GM12878 (cell line): ENCODE measurements around the gene ITGB3BP. TPM values are rescaled to one million over a fixed set of nuclear protein-coding genes. Genes with fewer than 3 reads are reported as not detected.
A peak's percentile ranks its signal among the peaks of the same experiment; 100 is the strongest.

Source experiments
- ATAC-seq: fragments of 200-7000 bp; cut with Tn5 transposase; 3 replicates; pipeline ENCODE4 v1.9.1; 2020; ENCODE audit warnings: mild to moderate bottlenecking, moderate library complexity
- BruUV-seq: library from RNA; stranded (reverse); fragments of 400-500 nt; replicated peaks from 2 replicates; lab custom pipeline; 2021; lab: Mats Ljungman, UMichigan
- CTCF ChIA-PET: fragments of 300-600 bp; sonication (Branson Sonifier 250); formaldehyde crosslinking; extraction: SDS; loops from one replicate; lab custom pipeline; 2021; ENCODE audit warnings: inconsistent platforms; lab: Yijun Ruan, JAX
- POLR2A ChIA-PET: fragments of 350-600 bp; formaldehyde crosslinking; extraction: SDS; loops from one replicate; lab custom pipeline; 2021; ENCODE audit warnings: inconsistent platforms; lab: Charles Lee
- RAD21 ChIA-PET: fragments of 300-600 bp; sonication (Branson Sonifier 250); formaldehyde crosslinking; loops from one replicate; lab custom pipeline; 2023; ENCODE audit warnings: antibody characterized with exemption; ENCODE audit not compliant: unreplicated experiment; lab: Charles Lee
- SMC1A ChIA-PET: fragments of 300-600 bp; sonication (Branson Sonifier 250); formaldehyde crosslinking; loops from one replicate; lab custom pipeline; 2023; ENCODE audit not compliant: unreplicated experiment, uncharacterized antibody; lab: Charles Lee
- DNase-seq: peaks from one replicate; pipeline ENCODE4 v3.0.0-alpha.2; 2011; ENCODE audit warnings: low read depth, low spot score
- FAIRE-seq: peaks from 3 replicates; lab custom pipeline; 2011; peaks lifted over from hg19 to GRCh38; lab: Jason Lieb, UNC
- H2AFZ ChIP-seq: 2 replicates; pipeline ENCODE4 v1.6.0; 2011; ENCODE audit warnings: low read depth, low read length, control low read depth; ENCODE audit not compliant: control insufficient read depth
- H3K27ac ChIP-seq: 2 replicates; pipeline ENCODE4 v1.5.1; 2011; ENCODE audit warnings: control low read depth; ENCODE audit not compliant: control insufficient read depth, insufficient read depth
- H3K27me3 ChIP-seq, 2 experiments: replicated peaks in 1 of 2; 2 replicates each; pipeline versions ENCODE4 v1.6.0 to v1.6.1; 2011; ENCODE audit warnings: low read length in 1 of 2; ENCODE audit not compliant: control insufficient read depth in 2 of 2, insufficient read depth in 2 of 2
- H3K36me3 ChIP-seq, 2 experiments: 2 replicates each; pipeline ENCODE4 v1.5.1; 2011; ENCODE audit warnings: low read length in 1 of 2; ENCODE audit not compliant: control insufficient read depth in 2 of 2, insufficient read depth in 2 of 2
- H3K4me1 ChIP-seq: 2 replicates; pipeline ENCODE4 v1.6.1; 2011; ENCODE audit warnings: mild to moderate bottlenecking, low read length, moderate library complexity, mixed read lengths; ENCODE audit not compliant: control insufficient read depth, insufficient read depth
- H3K4me2 ChIP-seq: 2 replicates; pipeline ENCODE4 v1.6.0; 2011; ENCODE audit warnings: control low read depth; ENCODE audit not compliant: control insufficient read depth, insufficient read depth
- H3K4me3 ChIP-seq: fragments of 200-600 bp; sonication (generic); 2 replicates; pipeline ENCODE4 v1.5.1; 2016
- H3K79me2 ChIP-seq: 2 replicates; pipeline ENCODE4 v1.6.0; 2011; ENCODE audit warnings: low read length; ENCODE audit not compliant: control insufficient read depth, insufficient read depth
- H3K9ac ChIP-seq: 2 replicates; pipeline ENCODE4 v1.8.0; 2011; ENCODE audit warnings: low read length, control low read depth, mixed read lengths; ENCODE audit not compliant: control insufficient read depth, insufficient read depth
- H3K9me3 ChIP-seq: replicated peaks from 3 replicates; pipeline ENCODE4 v1.5.1; 2011; ENCODE audit warnings: mild to moderate bottlenecking, low read length; ENCODE audit not compliant: control insufficient read depth, insufficient read depth
- H4K20me1 ChIP-seq: 2 replicates; pipeline ENCODE4 v1.6.0; 2011; ENCODE audit not compliant: control insufficient read depth, insufficient read depth
- MYB ChIP-seq: fragments of 150-350 bp; IDR thresholded peaks from 2 replicates; pipeline ENCODE4 v1.6.1; 2014; ENCODE audit warnings: mild to moderate bottlenecking, low read depth, low read length, borderline replicate concordance
- NFYA ChIP-seq: IDR thresholded peaks from 2 replicates; pipeline ENCODE4 v1.6.1; 2011; ENCODE audit warnings: low read depth, mild to moderate bottlenecking, low read length, improper control_type of control experiment, borderline replicate concordance
- NFYB ChIP-seq: IDR thresholded peaks from 2 replicates; pipeline ENCODE4 v1.6.1; 2011; ENCODE audit warnings: low read depth, mild to moderate bottlenecking, low read length, improper control_type of control experiment, moderate library complexity; ENCODE audit not compliant: insufficient read depth
- PAX8 ChIP-seq: fragments of 450-650 bp; IDR thresholded peaks from 2 replicates; pipeline ENCODE4 v1.6.1; 2017; ENCODE audit warnings: mild to moderate bottlenecking, moderate library complexity
- RAD21 ChIP-seq: IDR thresholded peaks from 2 replicates; pipeline ENCODE4 v1.6.1; 2011; ENCODE audit warnings: mild to moderate bottlenecking, low read depth, low read length, moderate library complexity; ENCODE audit not compliant: insufficient read depth
- SMAD5 ChIP-seq: IDR thresholded peaks from 2 replicates; pipeline ENCODE4 v1.6.1; 2016; ENCODE audit warnings: antibody characterized with exemption, low read depth
- ZNF24 ChIP-seq: fragments of 450-650 bp; IDR thresholded peaks from 2 replicates; pipeline ENCODE4 v1.6.1; 2017; ENCODE audit warnings: antibody characterized with exemption, mild to moderate bottlenecking
- WGBS: methylation state at CpG from one replicate; pipeline ENCODE4 v1.1.6; 2016; ENCODE audit warnings: low lambda C conversion rate; ENCODE audit not compliant: insufficient replicate concordance, insufficient coverage; ENCODE audit errors: missing lambda C conversion rate; 5-methylcytosine and 5-hydroxymethylcytosine counted together
- in situ Hi-C: fragments of 300-500 bp; cut with MboI; formaldehyde crosslinking; loops from 9 replicates; pipeline ENCODE4 v1.14.3; 2018; ENCODE audit warnings: mixed read lengths
- intact Hi-C: fragments of 100-400 bp; cut with micrococcal nuclease; formaldehyde crosslinking; loops from one replicate; pipeline ENCODE4 v1.14.2; 2022; ENCODE audit not compliant: unreplicated experiment
- polyA plus RNA-seq, 11 experiments: library from polyadenylated mRNA; depleted of rRNA in 4 of 11; unstranded in 6 of 11; stranded (reverse) in 5 of 11; fragments of >200 nt; fragmentation: Nextera tagmentation in 4 of 11; fragmentation: Illumina TruSeq in 1 of 11; extraction: Ambion mirVana in 4 of 11; extraction: Trizol in 1 of 11; gene quantifications; 1 replicate in 1 of 11; 2 replicates in 10 of 11; pipeline versions ENCODE4 v1.2.1 to v1.2.3, GENCODE V29; 2011 to 2016; ENCODE audit warnings: inconsistent platforms in 2 of 11, missing spikeins in 2 of 11, low read depth in 1 of 11
- total RNA-seq, 4 experiments: library from RNA; depleted of rRNA in 3 of 4; stranded (reverse); fragments of >200 nt in 3 of 4; fragmentation: Illumina TruSeq in 1 of 4; extraction: Trizol in 1 of 4; gene quantifications; 2 replicates each; pipeline versions ENCODE4 v1.2.1 to v1.2.3, GENCODE V29; 2013 to 2021
- TF ChIP-seq, protein P1 (sequence below), 3 experiments: IDR thresholded peaks in 2 of 3; conservative IDR thresholded peaks in 1 of 3; 2 replicates each; pipeline ENCODE4 v1.5.1; 2011; ENCODE audit warnings: low read depth in 3 of 3, low read length in 3 of 3, mild to moderate bottlenecking in 3 of 3, control low read depth in 2 of 3, moderate library complexity in 2 of 3, inconsistent platforms in 1 of 3, mixed read lengths in 1 of 3; ENCODE audit not compliant: control insufficient read depth in 2 of 3, insufficient read depth in 1 of 3; ENCODE audit errors: extremely low read depth in 1 of 3

The ITGB3BP gene
- total and polyA plus RNA-seq, 10 of the 15 experiments (the other 5 are each of a cell fraction or from before 2014, with no cell fraction given) = 39.2 to 86.2 (median 61.8) TPM

DNA sequence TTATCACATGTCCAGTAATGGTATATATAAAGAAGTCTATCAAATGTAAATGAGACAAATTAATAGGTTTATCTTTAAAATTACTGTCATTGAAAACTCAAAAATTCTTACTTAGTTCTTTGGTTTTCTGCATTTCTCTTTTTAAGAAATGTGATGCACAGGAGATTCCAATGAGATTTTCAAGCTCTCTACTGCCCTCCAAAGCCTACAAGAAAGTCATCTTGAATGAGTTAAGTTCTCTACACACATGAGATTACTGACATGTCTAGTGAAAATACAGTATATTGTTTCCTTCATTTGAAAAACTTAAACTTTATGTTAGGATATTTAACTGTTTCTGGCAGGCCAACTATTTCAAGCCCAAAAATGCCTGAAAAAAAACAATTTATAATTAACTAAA lies 68.8 kb downstream of the ITGB3BP start:
- no peak overlapping the region for H3K9ac ChIP-seq
- no peak overlapping the region for H2AFZ ChIP-seq
- TF ChIP-seq NFYA = no peak
- TF ChIP-seq MYB = no peak
- no peak for TF ChIP-seq ZNF24
- TF ChIP-seq PAX8 = no peak
- no peak for TF ChIP-seq SMAD5
- TF ChIP-seq, protein P1, sequence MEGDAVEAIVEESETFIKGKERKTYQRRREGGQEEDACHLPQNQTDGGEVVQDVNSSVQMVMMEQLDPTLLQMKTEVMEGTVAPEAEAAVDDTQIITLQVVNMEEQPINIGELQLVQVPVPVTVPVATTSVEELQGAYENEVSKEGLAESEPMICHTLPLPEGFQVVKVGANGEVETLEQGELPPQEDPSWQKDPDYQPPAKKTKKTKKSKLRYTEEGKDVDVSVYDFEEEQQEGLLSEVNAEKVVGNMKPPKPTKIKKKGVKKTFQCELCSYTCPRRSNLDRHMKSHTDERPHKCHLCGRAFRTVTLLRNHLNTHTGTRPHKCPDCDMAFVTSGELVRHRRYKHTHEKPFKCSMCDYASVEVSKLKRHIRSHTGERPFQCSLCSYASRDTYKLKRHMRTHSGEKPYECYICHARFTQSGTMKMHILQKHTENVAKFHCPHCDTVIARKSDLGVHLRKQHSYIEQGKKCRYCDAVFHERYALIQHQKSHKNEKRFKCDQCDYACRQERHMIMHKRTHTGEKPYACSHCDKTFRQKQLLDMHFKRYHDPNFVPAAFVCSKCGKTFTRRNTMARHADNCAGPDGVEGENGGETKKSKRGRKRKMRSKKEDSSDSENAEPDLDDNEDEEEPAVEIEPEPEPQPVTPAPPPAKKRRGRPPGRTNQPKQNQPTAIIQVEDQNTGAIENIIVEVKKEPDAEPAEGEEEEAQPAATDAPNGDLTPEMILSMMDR (IDR thresholded peaks at IDR 0.05 in 2 of 3, conservative IDR thresholded peaks at IDR 0.05 in 1 of 3; ENCODE audit: control insufficient read depth in 2 of 3, extremely low read depth in 1 of 3, insufficient read depth in 1 of 3, low read depth in 3 of 3, low read length in 3 of 3) = peak in 1 of 3 experiments; percentile 1; a peak in 1 of 6 replicates
- no peaks in the 10 kb centered on the region for H4K20me1 ChIP-seq
- H3K4me2 ChIP-seq = no peak overlapping the region
- ChIA-PET POLR2A (no interaction called here), RAD21 (no interaction called here), CTCF (no interaction called here), SMC1A (no interaction called here)
- no peak for DNase-seq
- in situ Hi-C loops (no loop called here), intact Hi-C loops (no loop called here)
- no peaks in the 10 kb centered on the region for H3K4me1 ChIP-seq
- BruUV-seq = no TSS peak
- ATAC-seq = peak; percentile 36; the same call in 1 of the 3 replicates
- no peaks in the 10 kb centered on the region for H3K27me3 ChIP-seq
- FAIRE-seq = no peak
- no peaks in the 10 kb centered on the region for H3K36me3 ChIP-seq
- H3K79me2 ChIP-seq = no peaks in the 10 kb centered on the region
- H3K9me3 ChIP-seq = no peaks in the 10 kb centered on the region
- no peak overlapping the region for H3K27ac ChIP-seq
- H3K4me3 ChIP-seq = no peak overlapping the region

DNA sequence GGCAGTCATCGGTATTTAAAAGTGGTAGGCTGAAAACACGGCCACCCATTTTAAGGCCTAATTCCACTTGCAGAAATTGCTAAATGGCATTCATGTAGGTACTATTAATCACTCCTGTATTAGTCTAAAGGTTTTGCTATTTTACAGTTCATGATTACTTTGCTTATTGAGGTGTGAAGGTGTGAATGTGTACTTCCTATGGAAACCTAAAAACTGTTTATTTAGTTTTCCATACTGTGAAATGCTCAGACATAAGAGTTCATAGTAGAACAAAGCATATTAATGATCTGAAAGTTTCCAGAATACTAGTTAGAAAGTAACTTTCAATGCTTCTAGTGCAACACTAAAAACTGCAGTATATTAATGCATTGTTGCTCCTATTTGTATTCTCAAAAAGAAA lies 69.8 kb downstream of the ITGB3BP start:
- CTCF ChIA-PET = interaction anchor here (1.5 kb wide), 1 partner anchor 12 kb away, joined by 6 read pairs; no protein-coding TSS in a partner anchor
- Histone ChIP-seq H3K27me3 (no peaks in the 10 kb centered on the region), H3K9ac (no peak overlapping the region), H3K79me2 (no peaks in the 10 kb centered on the region), H2AFZ (no peak overlapping the region), H3K4me1 (no peaks in the 10 kb centered on the region), H3K9me3 (no peaks in the 10 kb centered on the region), H3K4me2 (no peak overlapping the region), H3K4me3 (no peak overlapping the region), H3K27ac (no peak overlapping the region), H4K20me1 (no peaks in the 10 kb centered on the region)
- BruUV-seq = no TSS peak
- DNase-seq (no peak), ATAC-seq (peak; percentile 68), FAIRE-seq (no peak)
- 98% methylated on average over 2 of the region's 2 CpGs for WGBS
- in situ Hi-C loops = no loop called here
- POLR2A ChIA-PET = no interaction called here
- SMC1A ChIA-PET = no interaction called here
- intact Hi-C loops = no loop called here
- TF ChIP-seq RAD21 = no peak
- TF ChIP-seq NFYB = no peak
- TF ChIP-seq, all 136 proteins: peak for 0
- no peaks in the 10 kb centered on the region for H3K36me3 ChIP-seq
- RAD21 ChIA-PET = no interaction called here
